Measurements from ENCODE around the gene CYP2A6.
A peak's percentile ranks its signal among the peaks of the same experiment; 100 is the strongest.
"Not testable (repeated sequence)": the region's sequence is repeated elsewhere in the genome, so short reads cannot be mapped to it uniquely, and the experiment has no call there.

Gene CYP2A6

GRCh38 chr19:40842997-40843652, 7.1 kb downstream of the CYP2A6 start:
- not testable (repeated sequence) for DNase-seq

DNA sequence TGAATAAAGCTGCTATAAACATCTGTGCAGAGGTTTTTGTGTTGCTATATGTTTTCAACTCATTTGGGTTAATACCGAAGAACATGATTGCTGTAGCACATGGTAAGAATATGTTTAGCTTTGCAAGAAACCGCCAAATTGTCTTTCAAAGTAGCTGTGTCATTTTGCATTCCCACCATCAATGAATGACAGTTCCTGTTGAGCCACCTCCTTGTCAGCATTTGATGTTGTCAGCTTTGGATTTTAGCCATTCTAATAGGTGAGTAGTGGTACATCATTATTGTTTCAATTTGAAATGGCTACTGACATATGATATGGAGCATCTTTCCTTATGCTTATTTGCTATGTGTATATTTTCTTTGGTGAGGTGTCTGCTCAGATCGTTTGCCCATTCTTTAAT, 8.2 kb downstream of the CYP2A6 start:
- DNase-seq: not testable (repeated sequence)

DNA sequence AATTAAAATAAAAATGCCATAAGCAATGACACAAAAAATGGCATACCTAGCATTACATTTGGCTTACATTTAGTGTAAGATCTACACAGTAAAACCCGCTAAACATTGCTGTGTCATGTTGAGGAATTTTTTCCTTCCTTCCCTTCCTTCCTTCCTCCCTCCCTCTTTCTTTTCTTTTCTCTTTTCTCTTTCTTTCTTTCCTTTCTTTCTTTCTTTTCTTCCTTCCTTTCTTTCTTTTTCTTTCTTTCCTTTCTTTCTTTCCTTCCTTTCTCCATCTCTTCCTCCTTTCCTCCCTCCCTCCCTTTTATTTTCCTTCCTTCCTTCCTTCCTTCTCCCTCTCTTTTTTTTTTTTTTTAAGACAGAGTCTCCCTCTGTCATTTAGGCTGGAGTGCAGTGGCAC, 11.8 kb downstream of the CYP2A6 start:
- not testable (repeated sequence) for DNase-seq

DNA sequence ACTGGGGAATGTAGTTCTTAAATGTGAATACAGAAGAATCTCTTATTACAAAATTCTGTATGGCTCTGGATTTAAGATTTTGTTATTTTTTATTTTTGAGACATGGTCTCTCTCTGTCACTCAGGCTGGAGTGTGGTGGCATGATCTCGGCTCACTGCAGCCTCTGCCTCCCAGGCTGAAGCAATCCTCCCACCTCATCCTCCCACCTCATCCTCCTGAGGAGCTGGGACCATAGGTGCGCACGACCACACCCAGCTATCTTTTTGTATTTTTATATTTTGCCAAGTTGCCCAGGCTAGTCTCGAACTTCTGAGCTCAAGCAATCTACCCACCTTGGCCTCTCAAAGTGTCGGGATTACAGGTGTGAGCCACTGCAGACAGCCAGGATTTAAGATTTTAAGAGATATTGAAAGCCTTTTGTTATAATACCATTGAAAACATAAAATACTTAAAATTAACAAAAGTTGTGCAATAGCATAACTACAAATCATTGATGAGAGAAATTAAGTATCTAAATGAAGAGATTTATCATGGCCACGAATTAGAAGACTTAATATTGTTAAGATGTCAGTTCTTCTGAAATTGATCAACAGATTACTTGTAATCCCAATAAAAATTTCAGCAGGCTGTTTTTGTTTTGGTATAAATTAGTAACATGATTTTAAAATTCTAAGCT, 13.4 kb downstream of the CYP2A6 start:
- DNase-seq: no peak

DNA sequence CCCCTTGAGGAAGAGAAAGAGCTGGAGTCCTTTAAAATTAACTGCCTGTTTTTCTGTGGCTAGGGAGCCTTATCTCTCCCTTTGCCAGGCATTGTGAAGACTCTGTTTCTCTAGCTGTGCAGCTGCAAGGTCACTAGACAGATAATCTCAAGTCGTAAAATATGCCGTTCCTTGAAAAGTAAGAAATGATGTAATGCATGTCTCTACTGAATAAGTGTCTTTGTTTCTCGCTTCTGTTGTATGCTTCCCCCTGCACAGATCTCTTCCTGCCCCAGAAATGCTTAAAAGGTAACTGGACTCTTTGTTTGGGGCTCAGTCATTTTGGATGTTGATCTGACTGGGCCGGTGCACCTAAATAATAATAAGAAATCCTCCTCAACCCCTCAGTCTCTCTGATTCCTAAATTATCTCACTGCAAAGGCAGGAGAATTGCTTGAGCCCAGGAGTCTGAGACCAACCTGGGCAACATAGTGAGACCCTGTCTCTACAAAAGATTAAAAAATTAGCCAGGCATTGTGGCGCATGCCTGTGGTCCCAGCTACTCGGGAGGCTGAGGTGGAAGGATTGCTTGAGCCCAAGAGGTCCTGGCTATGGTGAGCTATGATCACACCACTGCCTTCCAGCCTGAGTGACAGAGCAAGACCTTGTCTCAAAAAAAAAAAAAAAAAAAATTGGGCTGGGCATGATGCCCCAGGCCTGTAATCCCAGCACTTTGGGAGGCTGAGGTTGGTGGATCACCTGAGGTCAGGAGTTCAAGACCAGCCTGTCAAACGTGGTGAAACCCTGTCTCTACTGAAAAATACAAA, 16.3 kb downstream of the CYP2A6 start:
- not testable (repeated sequence) for DNase-seq

- DNase-seq: not testable (repeated sequence)
Observed at GRCh38 chr19:40832431-40832790, 17.8 kb downstream of the CYP2A6 start.

- DNase-seq: no peak
Observed at GRCh38 chr19:40831502-40832430, 18.5 kb downstream of the CYP2A6 start.

DNA sequence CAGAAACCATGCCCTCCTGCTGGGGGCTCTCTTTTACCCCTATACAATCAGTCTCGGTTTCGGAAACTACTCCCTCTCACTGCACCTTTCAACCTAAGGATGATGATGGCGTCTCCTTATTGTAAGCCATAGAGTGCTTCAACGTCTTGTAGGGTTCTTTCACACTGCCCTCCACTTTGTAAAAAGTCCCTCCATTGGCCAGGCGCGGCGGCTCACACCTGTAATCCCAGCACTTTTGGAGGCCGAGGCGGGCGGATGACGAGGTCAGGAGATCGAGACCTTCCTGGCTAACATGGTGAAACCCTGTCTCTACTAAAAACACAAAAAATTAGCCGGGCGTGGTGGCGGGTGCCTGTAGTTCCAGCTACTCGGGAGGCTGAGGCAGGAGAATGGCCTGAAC, 19.5 kb downstream of the CYP2A6 start:
- DNase-seq: not testable (repeated sequence)

DNA sequence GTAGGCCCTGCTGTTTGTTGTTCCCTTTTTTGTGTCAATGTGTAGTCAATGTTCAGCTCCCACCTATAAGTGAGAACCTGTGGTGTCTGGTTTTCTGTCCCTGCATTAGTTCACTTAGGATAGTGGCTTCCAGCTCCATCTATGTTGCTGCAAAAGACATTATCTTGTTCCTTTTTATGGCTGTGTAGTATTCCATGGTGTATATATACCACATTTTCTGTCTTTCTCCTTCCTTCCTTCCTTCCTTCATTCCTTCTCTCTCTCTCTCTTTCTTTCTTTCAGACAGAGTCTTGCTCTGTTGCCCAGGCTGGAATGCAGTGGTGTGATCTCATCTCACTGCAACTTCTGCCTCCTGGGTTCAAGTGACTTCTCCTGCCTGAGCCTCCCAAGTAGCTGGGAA, 21.0 kb downstream of the CYP2A6 start:
- no peak for DNase-seq

DNA sequence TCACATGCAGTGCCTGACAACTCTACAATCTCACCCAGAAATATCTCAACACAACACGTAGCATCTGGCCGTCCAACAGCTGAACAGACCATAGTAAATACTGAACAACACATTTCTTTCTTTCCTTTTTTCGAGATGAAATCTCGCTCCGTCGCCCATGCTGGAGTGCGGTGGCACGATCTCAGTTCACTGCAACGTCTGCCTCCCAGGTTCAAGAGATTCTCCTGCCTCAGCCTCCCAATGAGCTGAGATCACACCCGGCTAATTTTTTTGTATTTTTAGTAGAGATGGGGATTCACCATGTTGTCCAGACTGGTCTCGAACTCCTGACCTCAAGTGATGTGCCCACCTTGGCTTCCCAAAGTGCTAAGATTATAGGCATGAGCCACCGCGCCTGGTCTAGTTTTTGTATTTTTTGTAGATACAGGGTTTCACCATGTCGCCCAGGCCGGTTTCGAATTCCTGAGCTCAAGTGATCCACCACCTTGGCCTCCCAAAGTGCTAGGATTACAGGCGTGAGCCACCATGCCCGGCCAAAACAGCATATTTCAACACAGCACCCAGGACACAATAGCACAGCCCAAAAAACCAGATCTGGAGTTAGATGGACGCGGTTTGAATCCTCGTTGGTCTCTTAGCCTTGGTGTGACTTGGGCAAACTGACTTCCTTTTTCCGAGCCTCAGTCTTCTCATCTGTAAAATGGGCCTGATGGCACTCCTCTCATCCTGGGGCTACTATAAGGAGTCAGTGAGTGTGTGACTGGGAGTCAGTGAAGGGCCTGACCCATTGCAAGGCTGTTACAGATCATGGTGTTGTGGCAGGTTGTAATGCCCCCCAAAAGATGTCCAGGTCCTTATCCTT, 22.6 kb downstream of the CYP2A6 start:
- no peak for DNase-seq

DNA sequence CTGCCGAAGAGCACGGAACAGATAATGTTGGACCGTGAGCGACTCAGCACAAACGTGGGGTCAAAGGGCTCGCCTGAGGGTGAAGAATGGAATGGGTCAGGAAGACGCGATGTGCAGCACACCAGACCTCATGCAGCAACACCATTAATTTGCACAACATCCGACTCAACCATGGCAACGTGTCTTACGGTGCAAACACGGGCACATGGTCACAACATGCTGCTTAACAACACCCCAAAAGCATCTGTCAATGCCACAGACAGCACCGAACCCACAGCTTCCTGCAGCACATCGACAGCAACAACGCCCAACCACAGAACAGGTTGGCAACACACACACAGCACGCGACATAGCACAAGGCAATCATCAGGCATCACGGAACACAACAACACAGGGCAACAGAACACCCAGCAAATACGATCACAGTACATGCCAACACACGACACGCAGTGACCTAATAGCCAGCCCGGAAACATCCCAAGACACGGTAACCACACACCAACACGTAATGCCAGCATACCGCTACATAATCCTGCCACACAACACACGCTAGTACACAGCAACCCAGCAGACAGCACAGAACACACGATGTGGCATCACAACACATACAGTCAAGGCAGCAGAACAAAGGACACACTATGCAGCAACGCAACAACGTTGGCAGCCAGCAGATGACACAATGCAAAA, 23.4 kb downstream of the CYP2A6 start:
- DNase-seq: peak; percentile 92

DNA sequence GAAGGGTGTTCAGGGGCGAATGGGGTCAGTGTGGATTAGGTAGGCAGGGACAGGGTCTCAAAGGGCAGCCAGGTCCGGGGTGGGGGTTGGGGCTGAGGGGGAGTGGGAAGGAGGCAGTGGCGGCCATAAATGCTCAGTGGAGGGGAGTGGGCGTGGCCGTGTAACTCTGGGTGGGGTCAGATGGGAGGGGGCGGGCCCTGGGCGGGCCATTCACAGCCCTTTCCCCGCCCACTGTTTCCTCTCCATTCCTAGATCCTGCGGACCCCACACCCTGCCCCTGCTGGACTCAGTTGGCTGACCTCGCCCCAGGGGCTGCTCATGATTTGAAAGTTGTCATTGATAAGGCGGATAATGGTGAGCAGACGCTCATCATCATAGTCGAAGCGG, 23.9 kb downstream of the CYP2A6 start:
- DNase-seq: not testable (repeated sequence)

- DNase-seq: not testable (repeated sequence)
Observed at GRCh38 chr19:40825460-40826095, 24.7 kb downstream of the CYP2A6 start.

- DNase-seq: not testable (repeated sequence)
Observed at GRCh38 chr19:40824916-40825315, 25.3 kb downstream of the CYP2A6 start.

- DNase-seq: not testable (repeated sequence)
Observed at GRCh38 chr19:40822704-40823553, 27.3 kb downstream of the CYP2A6 start.

DNA sequence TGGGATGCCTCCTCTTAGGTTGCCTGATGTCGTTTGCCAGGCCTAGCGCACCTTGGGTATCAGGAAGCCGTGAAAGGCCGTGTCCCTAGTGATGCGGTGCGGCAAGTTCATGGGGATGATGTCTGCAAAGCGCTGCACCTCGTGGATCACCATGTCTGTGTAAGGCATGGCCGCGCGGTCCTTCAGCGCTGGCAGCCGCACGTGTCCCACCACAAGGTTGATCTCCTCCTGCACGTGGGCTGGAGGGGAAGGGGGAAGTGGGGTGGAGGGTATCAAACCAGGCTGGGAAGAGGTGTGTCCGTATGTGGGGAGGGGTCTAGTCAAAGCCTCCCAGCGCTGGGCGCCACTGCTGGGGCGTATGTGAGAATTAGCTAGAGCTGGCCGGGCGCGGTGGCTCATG, 28.1 kb downstream of the CYP2A6 start:
- no peak for DNase-seq

DNA sequence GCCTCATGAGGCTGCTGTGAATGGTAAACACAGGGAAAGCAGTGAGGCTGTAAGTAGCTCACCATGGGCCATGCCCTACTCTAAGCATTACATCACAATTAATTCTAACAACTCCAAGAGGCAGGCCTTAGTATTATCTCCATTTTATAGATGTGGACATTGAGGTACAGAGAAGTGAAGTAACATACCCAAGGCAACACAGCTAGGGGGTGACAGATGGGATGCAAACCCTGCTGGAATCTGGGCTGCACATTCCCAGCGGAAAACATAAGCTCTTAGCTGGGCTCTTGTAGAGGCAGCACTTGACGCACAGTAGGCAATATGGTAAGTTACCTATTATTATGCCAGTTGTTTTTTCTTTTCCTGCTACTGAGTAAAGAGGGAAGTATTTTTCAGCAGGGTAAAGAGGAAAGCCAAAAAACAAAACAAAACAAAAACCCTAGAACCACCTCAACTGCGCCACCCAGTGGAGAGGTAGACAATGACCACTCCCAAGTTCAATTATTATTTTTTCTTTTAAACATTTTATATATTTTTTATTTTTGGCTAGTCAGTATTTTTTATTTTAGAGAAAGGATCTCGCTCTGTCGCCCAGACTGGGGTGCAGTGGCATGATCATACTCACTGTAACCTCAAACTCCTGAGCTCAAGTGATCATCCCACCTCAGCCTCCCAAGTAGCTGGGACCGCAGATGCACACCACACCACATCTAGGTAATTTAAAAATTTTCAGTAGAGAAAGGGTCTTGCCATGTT, 30.6 kb downstream of the CYP2A6 start:
- peak; percentile 67 for DNase-seq

GRCh38 chr19:40818480-40819399, 31.5 kb downstream of the CYP2A6 start:
- DNase-seq: peak; percentile 79

All from CD4-positive, alpha-beta T cell treated with Interleukin-4 for 4 hours (primary cell).